Caco-2 (cell line): ENCODE measurements around the gene RPP14. TPM values are rescaled to one million over a fixed set of nuclear protein-coding genes. Genes with fewer than 3 reads are reported as not detected.
"Not testable (repeated sequence)": the region's sequence is repeated elsewhere in the genome, so short reads cannot be mapped to it uniquely, and the experiment has no call there.

Experiments
- BruUV-seq: library from RNA; stranded (reverse); fragments of 400-500 nt; replicated peaks from 2 replicates; lab custom pipeline; 2021; lab: Mats Ljungman, UMichigan
- CTCF ChIA-PET: fragments of 300-600 bp; sonication (Branson Sonifier 250); formaldehyde crosslinking; loops from one replicate; lab custom pipeline; 2022; ENCODE audit warnings: antibody characterized with exemption; lab: Charles Lee
- POLR2A ChIA-PET: fragments of 300-600 bp; sonication (Branson Sonifier 250); formaldehyde crosslinking; loops from one replicate; lab custom pipeline; 2022; ENCODE audit warnings: antibody characterized with exemption; lab: Charles Lee
- DNase-seq, 2 experiments: peaks; one replicate each; pipeline versions ENCODE4 v3.0.0 to v3.0.0-alpha.2; 2020 to 2022
- H3K27me3 ChIP-seq: replicated peaks from 2 replicates; pipeline ENCODE4 v1.6.0; 2011; ENCODE audit warnings: low read length; ENCODE audit not compliant: control insufficient read depth, insufficient read depth
- H3K36me3 ChIP-seq: 2 replicates; pipeline ENCODE4 v1.5.1; 2011; ENCODE audit warnings: low read length; ENCODE audit not compliant: control insufficient read depth, insufficient read depth
- H3K4me1 ChIP-seq: fragments of 250-450 bp; sonication (Bioruptor Pico); 2 replicates; pipeline ENCODE4 v1.5.1; 2020; ENCODE audit warnings: mild to moderate bottlenecking
- H3K4me3 ChIP-seq: 2 replicates; pipeline ENCODE4 v1.5.1; 2011; ENCODE audit warnings: low read depth, mild to moderate bottlenecking, control low read depth, low read length
- H3K9me3 ChIP-seq: fragments of 250-450 bp; sonication (Bioruptor Pico); 2 replicates; pipeline ENCODE4 v1.5.1; 2020; ENCODE audit warnings: mild to moderate bottlenecking, moderate library complexity
- H3K27ac Mint-ChIP-seq: one replicate; pipeline ENCODE4 v1.8.0; 2022; ENCODE audit warnings: mixed read lengths; ENCODE audit not compliant: unreplicated experiment
- H3K27me3 Mint-ChIP-seq: one replicate; pipeline ENCODE4 v1.8.0; 2022; ENCODE audit warnings: mixed read lengths; ENCODE audit not compliant: insufficient read depth, unreplicated experiment
- H3K36me3 Mint-ChIP-seq: one replicate; pipeline ENCODE4 v1.8.0; 2022; ENCODE audit warnings: mild to moderate bottlenecking, mixed read lengths; ENCODE audit not compliant: insufficient read depth, unreplicated experiment
- H3K4me1 Mint-ChIP-seq: one replicate; pipeline ENCODE4 v1.8.0; 2022; ENCODE audit warnings: low read depth, mixed read lengths; ENCODE audit not compliant: unreplicated experiment
- H3K4me3 Mint-ChIP-seq: one replicate; pipeline ENCODE4 v1.8.0; 2022; ENCODE audit warnings: mild to moderate bottlenecking, moderate library complexity, mixed read lengths; ENCODE audit not compliant: unreplicated experiment
- H3K9me3 Mint-ChIP-seq: one replicate; pipeline ENCODE4 v1.8.0; 2022; ENCODE audit warnings: mixed read lengths; ENCODE audit not compliant: unreplicated experiment
- intact Hi-C: fragments of 100-400 bp; cut with micrococcal nuclease; formaldehyde crosslinking; loops from one replicate; pipeline ENCODE4 v1.10.0; 2022; ENCODE audit not compliant: unreplicated experiment
- total RNA-seq: library from RNA; stranded (reverse); gene quantifications from 2 replicates; pipeline ENCODE4 v1.2.3, GENCODE V29; 2022
- TF ChIP-seq, protein P1 (sequence below), 2 experiments: fragments of 200-600 bp in 1 of 2; IDR thresholded peaks; 1 replicate in 1 of 2; 2 replicates in 1 of 2; pipeline versions ENCODE4 v1.5.1 to v1.8.0; 2011 to 2022; ENCODE audit warnings: antibody characterized with exemption in 1 of 2, control low read depth in 1 of 2, inconsistent platforms in 1 of 2, low read depth in 1 of 2, low read length in 1 of 2, mild to moderate bottlenecking in 1 of 2, moderate library complexity in 1 of 2; ENCODE audit not compliant: insufficient read depth in 1 of 2, severe bottlenecking in 1 of 2, unreplicated experiment in 1 of 2

Gene RPP14
- total RNA-seq, 1 experiment from 2014 or later, result 24.7 TPM

- Mint-ChIP-seq H3K4me3 (no peak overlapping the region), H3K9me3 (no peaks in the 10 kb centered on the region)
Measured at GRCh38 chr3:58335652-58335947, 29.6 kb downstream of the RPP14 start.

DNA sequence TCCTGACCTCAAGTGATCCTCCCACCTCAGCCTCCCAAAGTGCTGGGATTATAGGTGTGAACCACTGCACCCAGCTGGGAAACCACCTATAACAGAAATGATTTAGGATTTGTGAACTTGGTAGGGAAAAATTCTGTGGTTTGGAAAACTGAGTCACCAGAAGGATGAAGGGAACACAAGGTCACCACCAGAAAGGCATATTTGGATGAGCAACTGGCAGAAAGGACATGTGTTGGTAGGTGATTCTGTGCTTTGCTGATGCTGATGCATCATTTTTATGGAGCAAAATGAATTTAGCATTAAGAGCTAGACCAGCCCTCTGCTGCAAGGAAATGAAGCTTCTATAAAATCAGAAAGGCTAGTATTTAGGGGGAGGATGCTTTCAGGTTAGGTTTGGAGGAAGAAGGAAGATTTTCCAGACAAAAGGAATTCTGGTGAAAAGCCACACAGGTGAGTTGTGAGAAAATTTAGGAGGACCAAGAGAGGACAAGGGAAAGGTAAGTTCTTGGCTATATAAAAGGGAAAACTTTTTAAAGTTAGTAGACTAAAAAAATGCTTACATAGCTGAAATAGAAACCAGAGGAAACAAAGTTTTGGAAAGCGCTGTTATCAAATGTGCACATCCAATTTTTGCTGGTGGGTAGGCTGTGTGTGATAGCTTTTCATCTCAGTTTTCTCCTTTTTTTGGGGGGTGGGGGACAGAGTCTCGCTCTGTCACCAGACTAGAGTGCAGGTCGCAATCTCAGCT, 30.3 kb downstream of the RPP14 start:
- Histone ChIP-seq H3K4me1 (no peaks in the 10 kb centered on the region), H3K9me3 (no peaks in the 10 kb centered on the region), H3K4me3 (no peak overlapping the region), H3K36me3 (no peaks in the 10 kb centered on the region), H3K27me3 (no peaks in the 10 kb centered on the region; the same call in 1 of the 2 replicates)
- peaks cover 13% of the 10 kb centered on the region for H3K4me1 Mint-ChIP-seq
- peaks cover 5% of the 10 kb centered on the region for H3K36me3 Mint-ChIP-seq
- H3K27me3 Mint-ChIP-seq, result no peaks in the 10 kb centered on the region
- DNase-seq, result no peak
- no peak overlapping the region for H3K4me3 Mint-ChIP-seq
- H3K9me3 Mint-ChIP-seq, result no peaks in the 10 kb centered on the region
- ChIA-PET CTCF (interaction anchor here (0.6 to 1.0 kb wide), 2 partner anchors 25 to 270 kb away, joined by 3 to 4 read pairs; no protein-coding TSS in a partner anchor), POLR2A (no interaction called here)
- H3K27ac Mint-ChIP-seq, result no peak overlapping the region
- intact Hi-C loops, result no loop called here
- TF ChIP-seq, protein P1, sequence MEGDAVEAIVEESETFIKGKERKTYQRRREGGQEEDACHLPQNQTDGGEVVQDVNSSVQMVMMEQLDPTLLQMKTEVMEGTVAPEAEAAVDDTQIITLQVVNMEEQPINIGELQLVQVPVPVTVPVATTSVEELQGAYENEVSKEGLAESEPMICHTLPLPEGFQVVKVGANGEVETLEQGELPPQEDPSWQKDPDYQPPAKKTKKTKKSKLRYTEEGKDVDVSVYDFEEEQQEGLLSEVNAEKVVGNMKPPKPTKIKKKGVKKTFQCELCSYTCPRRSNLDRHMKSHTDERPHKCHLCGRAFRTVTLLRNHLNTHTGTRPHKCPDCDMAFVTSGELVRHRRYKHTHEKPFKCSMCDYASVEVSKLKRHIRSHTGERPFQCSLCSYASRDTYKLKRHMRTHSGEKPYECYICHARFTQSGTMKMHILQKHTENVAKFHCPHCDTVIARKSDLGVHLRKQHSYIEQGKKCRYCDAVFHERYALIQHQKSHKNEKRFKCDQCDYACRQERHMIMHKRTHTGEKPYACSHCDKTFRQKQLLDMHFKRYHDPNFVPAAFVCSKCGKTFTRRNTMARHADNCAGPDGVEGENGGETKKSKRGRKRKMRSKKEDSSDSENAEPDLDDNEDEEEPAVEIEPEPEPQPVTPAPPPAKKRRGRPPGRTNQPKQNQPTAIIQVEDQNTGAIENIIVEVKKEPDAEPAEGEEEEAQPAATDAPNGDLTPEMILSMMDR (IDR thresholded peaks at IDR 0.05; ENCODE audit: insufficient read depth in 1 of 2, low read depth in 1 of 2, low read length in 1 of 2, severe bottlenecking in 1 of 2, unreplicated experiment in 1 of 2), result no peak
- no TSS peak for BruUV-seq

More at GRCh38 chr3:58335652-58335947, 29.6 kb downstream of the RPP14 start:
- Mint-ChIP-seq H3K27ac (peak overlapping the region; percentile 77), H3K4me1 (peaks cover 13% of the 10 kb centered on the region), H3K36me3 (peaks cover 5% of the 10 kb centered on the region), H3K27me3 (no peaks in the 10 kb centered on the region)
- Histone ChIP-seq H3K4me1 (no peaks in the 10 kb centered on the region), H3K9me3 (no peaks in the 10 kb centered on the region), H3K27me3 (no peaks in the 10 kb centered on the region; the same call in 1 of the 2 replicates), H3K4me3 (no peak overlapping the region), H3K36me3 (no peaks in the 10 kb centered on the region)
- BruUV-seq, result no TSS peak
- TF ChIP-seq, protein P1 (IDR thresholded peaks at IDR 0.05; ENCODE audit: insufficient read depth in 1 of 2, low read depth in 1 of 2, low read length in 1 of 2, severe bottlenecking in 1 of 2, unreplicated experiment in 1 of 2), result no peak
- no peak for DNase-seq
- POLR2A ChIA-PET, result interaction anchor here (0.5 kb wide), 1 partner anchor 10 kb away, joined by 3 read pairs; no protein-coding TSS in a partner anchor
- CTCF ChIA-PET, result interaction anchor here (1.0 to 1.2 kb wide), 2 partner anchors 80 to 270 kb away, joined by 3 to 4 read pairs; no protein-coding TSS in a partner anchor
- intact Hi-C loops, result no loop called here

DNA sequence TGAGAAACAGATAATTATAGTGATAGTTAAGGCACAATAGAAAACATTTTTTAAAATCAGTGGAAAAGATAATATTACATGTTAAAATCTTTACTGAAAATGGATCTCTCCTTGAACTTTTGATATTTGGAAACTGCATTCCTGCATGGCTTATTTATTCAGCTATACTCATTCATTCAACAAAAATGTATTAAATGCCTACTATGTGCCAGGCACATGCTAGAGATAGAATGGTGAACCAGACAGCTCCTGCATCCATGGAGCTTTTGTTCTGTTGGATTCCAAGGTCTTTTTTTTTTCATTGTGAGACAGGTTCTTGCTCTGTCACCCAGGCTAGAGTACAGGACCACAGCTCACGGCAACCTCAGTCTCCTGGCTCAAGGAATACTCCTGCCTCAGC, 31.1 kb downstream of the RPP14 start:
- Mint-ChIP-seq H3K27ac (no peak overlapping the region), H3K27me3 (no peaks in the 10 kb centered on the region), H3K36me3 (peaks cover 5% of the 10 kb centered on the region), H3K4me1 (peaks cover 13% of the 10 kb centered on the region), H3K9me3 (no peaks in the 10 kb centered on the region), H3K4me3 (no peak overlapping the region)
- BruUV-seq, result no TSS peak
- ChIA-PET CTCF (interaction anchor here (0.6 kb wide), 1 partner anchor 24 kb away, joined by 4 read pairs; no protein-coding TSS in a partner anchor), POLR2A (no interaction called here)
- DNase-seq, result no peak
- Histone ChIP-seq H3K27me3 (no peaks in the 10 kb centered on the region), H3K9me3 (no peaks in the 10 kb centered on the region), H3K4me1 (no peaks in the 10 kb centered on the region), H3K4me3 (no peak overlapping the region), H3K36me3 (no peaks in the 10 kb centered on the region)
- intact Hi-C loops, result no loop called here
- TF ChIP-seq, protein P1 (IDR thresholded peaks at IDR 0.05; ENCODE audit: insufficient read depth in 1 of 2, low read depth in 1 of 2, low read length in 1 of 2, severe bottlenecking in 1 of 2, unreplicated experiment in 1 of 2), result no peak

GRCh38 chr3:58339146-58339545, 33.1 kb downstream of the RPP14 start:
- H3K36me3 ChIP-seq, H3K27me3 ChIP-seq, DNase-seq, POLR2A ChIA-PET, H3K9me3 ChIP-seq, H3K27ac Mint-ChIP-seq, H3K9me3 Mint-ChIP-seq, H3K36me3 Mint-ChIP-seq, H3K27me3 Mint-ChIP-seq, H3K4me3 ChIP-seq, CTCF ChIA-PET, H3K4me3 Mint-ChIP-seq, BruUV-seq, H3K4me1 ChIP-seq, intact Hi-C loops: not testable (repeated sequence)
- H3K4me1 Mint-ChIP-seq, result peaks cover 13% of the 10 kb centered on the region
